H1 (cell line): Measurements from ENCODE around the gene CCDC127. TPM values are rescaled to one million over a fixed set of nuclear protein-coding genes. Genes with fewer than 3 reads are reported as not detected.

Experiments used
- BRCA1 ChIP-seq: IDR thresholded peaks from 2 replicates; pipeline ENCODE4 v1.6.1; 2012; ENCODE audit warnings: low read depth, low read length, improper control_type of control experiment
- E2F6 ChIP-seq: IDR thresholded peaks from 2 replicates; pipeline ENCODE4 v1.6.1; 2012; ENCODE audit warnings: inconsistent platforms
- EZH2 ChIP-seq: fragments of 200-600 bp; sonication (generic); IDR thresholded peaks from 2 replicates; pipeline ENCODE4 v1.7.1; 2012; ENCODE audit warnings: low read depth, mild to moderate bottlenecking, moderate library complexity, low read length, inconsistent platforms; ENCODE audit not compliant: severe bottlenecking
- GABPA ChIP-seq: IDR thresholded peaks from 2 replicates; pipeline ENCODE4 v1.6.1; 2011; ENCODE audit warnings: mild to moderate bottlenecking, low read length, moderate library complexity, borderline replicate concordance; ENCODE audit not compliant: insufficient read depth
- HDAC6 ChIP-seq: IDR thresholded peaks from one replicate; pipeline ENCODE4 v1.7.1; 2012; ENCODE audit warnings: low read depth, mild to moderate bottlenecking, inconsistent platforms, low read length, moderate library complexity
- KDM5A ChIP-seq: fragments of 200-600 bp; IDR thresholded peaks from 2 replicates; pipeline ENCODE4 v1.7.1; 2012; ENCODE audit warnings: mild to moderate bottlenecking, low read length, inconsistent platforms, mixed read lengths
- MAX ChIP-seq: IDR thresholded peaks from 2 replicates; pipeline ENCODE4 v1.6.1; 2012; ENCODE audit warnings: inconsistent platforms
- NRF1 ChIP-seq: IDR thresholded peaks from 2 replicates; pipeline ENCODE4 v1.6.1; 2011; ENCODE audit warnings: mild to moderate bottlenecking, low read depth, low read length, improper control_type of control experiment
- RAD21 ChIP-seq, 2 experiments: IDR thresholded peaks in 1 of 2; conservative IDR thresholded peaks in 1 of 2; 2 replicates each; pipeline ENCODE4 v1.6.1; 2011; ENCODE audit warnings: low read depth in 2 of 2, low read length in 2 of 2, improper control_type of control experiment in 1 of 2, inconsistent platforms in 1 of 2, mild to moderate bottlenecking in 1 of 2, moderate library complexity in 1 of 2
- SIN3A ChIP-seq, 2 experiments: IDR thresholded peaks in 1 of 2; conservative IDR thresholded peaks in 1 of 2; 2 replicates each; pipeline ENCODE4 v1.6.1; 2011 to 2012; ENCODE audit warnings: low read length in 2 of 2, improper control_type of control experiment in 1 of 2, low read depth in 1 of 2, mild to moderate bottlenecking in 1 of 2
- SIX5 ChIP-seq: IDR thresholded peaks from 2 replicates; pipeline ENCODE4 v1.6.1; 2011; ENCODE audit warnings: mild to moderate bottlenecking, low read depth, low read length
- TAF1 ChIP-seq: IDR thresholded peaks from 2 replicates; pipeline ENCODE4 v1.6.1; 2011; ENCODE audit warnings: mild to moderate bottlenecking, low read depth, low read length
- polyA plus RNA-seq, 7 experiments: library from polyadenylated mRNA; depleted of rRNA in 3 of 7; stranded (reverse) in 5 of 7; unstranded in 2 of 7; fragments of >200 nt in 5 of 7; fragments of 200-250 nt in 2 of 7; gene quantifications; 1 replicate in 5 of 7; 2 replicates in 1 of 7; 4 replicates in 1 of 7; pipeline versions ENCODE4 v1.2.1 to v1.2.3, GENCODE V29; 2011 to 2013; ENCODE audit warnings: missing spikeins in 2 of 7, mixed read lengths in 2 of 7
- total RNA-seq: library from RNA; stranded (reverse); fragmentation: NEBNext Ultra II Directional; extraction: Animal tissue kit (Norgen Biotek cat#: 25700); gene quantifications from 2 replicates; pipeline ENCODE4 v1.2.1, GENCODE V29; 2021
- TF ChIP-seq, protein P1 (sequence below): IDR thresholded peaks from 2 replicates; pipeline ENCODE4 v1.6.1; 2011; ENCODE audit warnings: low read length, improper control_type of control experiment
- TF ChIP-seq, protein P2 (sequence below), 3 experiments: IDR thresholded peaks; 1 replicate in 2 of 3; 2 replicates in 1 of 3; pipeline versions ENCODE4 v1.5.1 to v1.6.1; 2011; ENCODE audit warnings: low read length in 3 of 3, mild to moderate bottlenecking in 3 of 3, inconsistent platforms in 2 of 3, low read depth in 1 of 3, moderate library complexity in 1 of 3; ENCODE audit not compliant: insufficient read depth in 1 of 3; ENCODE audit errors: control extremely low read depth in 1 of 3

The CCDC127 gene
- total and polyA plus RNA-seq, 2 of the 8 experiments (the other 6 are each of a cell fraction or from before 2014, with no cell fraction given): 2.9 to 8.0 TPM

DNA sequence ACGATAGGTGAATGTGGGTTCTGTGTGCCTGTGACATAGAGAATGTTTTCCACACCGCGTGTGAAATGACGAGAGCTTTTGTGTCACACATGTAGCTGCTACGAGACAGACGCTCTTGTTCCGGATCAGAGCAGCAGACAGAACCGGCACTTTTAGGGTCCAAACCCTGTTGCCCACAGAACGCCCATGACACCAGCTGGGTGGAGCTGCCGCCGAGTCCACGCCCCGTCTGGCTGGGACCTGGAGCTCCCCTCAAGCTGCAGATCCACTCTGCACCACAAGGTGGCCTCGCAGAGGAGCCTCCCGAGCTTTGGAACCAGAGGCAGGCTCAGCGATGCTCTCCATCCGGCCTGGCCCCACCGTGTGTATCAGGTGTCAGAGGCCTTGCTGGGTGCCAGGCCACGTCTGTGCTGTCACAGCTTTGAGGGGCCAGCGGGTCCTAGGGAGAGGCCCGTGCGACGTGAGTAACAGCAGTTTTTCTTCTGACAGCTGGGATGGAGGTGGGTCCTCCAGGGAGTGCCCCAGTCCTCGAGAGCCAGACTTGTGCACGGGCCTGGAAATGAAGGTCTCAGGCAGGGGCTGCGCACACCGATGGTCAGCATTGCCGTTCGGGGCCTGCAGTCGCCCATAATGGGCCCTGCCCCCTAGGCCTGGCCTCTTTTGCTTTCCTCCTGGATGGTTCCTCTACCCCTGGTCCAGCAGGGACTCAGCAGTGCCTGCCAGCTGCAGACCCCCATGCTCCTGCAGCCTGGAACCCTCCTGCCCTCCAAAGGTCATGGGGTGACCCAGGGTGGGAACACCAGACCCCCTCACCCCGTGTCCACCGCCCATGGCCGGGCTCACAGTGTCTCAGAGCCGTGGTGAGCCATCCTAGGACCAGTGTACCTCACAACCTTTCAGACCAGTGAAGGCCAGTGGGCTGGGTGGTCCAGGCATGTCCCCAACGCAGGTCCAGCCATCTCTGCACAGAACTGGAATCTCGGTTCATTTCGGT lies 29.2 kb downstream of the CCDC127 start (continued):
- TF ChIP-seq, protein P1, sequence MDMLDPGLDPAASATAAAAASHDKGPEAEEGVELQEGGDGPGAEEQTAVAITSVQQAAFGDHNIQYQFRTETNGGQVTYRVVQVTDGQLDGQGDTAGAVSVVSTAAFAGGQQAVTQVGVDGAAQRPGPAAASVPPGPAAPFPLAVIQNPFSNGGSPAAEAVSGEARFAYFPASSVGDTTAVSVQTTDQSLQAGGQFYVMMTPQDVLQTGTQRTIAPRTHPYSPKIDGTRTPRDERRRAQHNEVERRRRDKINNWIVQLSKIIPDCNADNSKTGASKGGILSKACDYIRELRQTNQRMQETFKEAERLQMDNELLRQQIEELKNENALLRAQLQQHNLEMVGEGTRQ: no peak
- no peak for TF ChIP-seq KDM5A
- peak; percentile 66; the same call in 1 of the 2 replicates for TF ChIP-seq TAF1
- TF ChIP-seq MAX: peak; percentile 75; the same call in 1 of the 2 replicates
- no peak for TF ChIP-seq BRCA1
- peak; percentile 75 to 77 for TF ChIP-seq RAD21 (IDR thresholded peaks at IDR 0.05 in 1 of 2, conservative IDR thresholded peaks at IDR 0.05 in 1 of 2; ENCODE audit: low read depth in 2 of 2, low read length in 2 of 2)
- no peak for TF ChIP-seq NRF1
- TF ChIP-seq EZH2: no peak
- peak; percentile 74; the same call in 1 of the 2 replicates for TF ChIP-seq GABPA
- TF ChIP-seq SIN3A (conservative IDR thresholded peaks at IDR 0.05 in 1 of 2, IDR thresholded peaks at IDR 0.05 in 1 of 2; ENCODE audit: low read depth in 1 of 2, low read length in 2 of 2): peak in 1 of 2 experiments; percentile 80; a peak in 2 of 4 replicates
- TF ChIP-seq, protein P2, sequence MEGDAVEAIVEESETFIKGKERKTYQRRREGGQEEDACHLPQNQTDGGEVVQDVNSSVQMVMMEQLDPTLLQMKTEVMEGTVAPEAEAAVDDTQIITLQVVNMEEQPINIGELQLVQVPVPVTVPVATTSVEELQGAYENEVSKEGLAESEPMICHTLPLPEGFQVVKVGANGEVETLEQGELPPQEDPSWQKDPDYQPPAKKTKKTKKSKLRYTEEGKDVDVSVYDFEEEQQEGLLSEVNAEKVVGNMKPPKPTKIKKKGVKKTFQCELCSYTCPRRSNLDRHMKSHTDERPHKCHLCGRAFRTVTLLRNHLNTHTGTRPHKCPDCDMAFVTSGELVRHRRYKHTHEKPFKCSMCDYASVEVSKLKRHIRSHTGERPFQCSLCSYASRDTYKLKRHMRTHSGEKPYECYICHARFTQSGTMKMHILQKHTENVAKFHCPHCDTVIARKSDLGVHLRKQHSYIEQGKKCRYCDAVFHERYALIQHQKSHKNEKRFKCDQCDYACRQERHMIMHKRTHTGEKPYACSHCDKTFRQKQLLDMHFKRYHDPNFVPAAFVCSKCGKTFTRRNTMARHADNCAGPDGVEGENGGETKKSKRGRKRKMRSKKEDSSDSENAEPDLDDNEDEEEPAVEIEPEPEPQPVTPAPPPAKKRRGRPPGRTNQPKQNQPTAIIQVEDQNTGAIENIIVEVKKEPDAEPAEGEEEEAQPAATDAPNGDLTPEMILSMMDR (IDR thresholded peaks at IDR 0.05; ENCODE audit: control extremely low read depth in 1 of 3, insufficient read depth in 1 of 3, low read depth in 1 of 3, low read length in 3 of 3): peak in 2 of 3 experiments; percentile 86 to 97; a peak in 3 of 4 replicates
- TF ChIP-seq E2F6: 0 out of 2 replicates have a peak, but pooled peaks have one; percentile 5
- no peak for TF ChIP-seq HDAC6
- no peak for TF ChIP-seq SIX5
